ENCODE data around the gene DNAJC28. TPM values are rescaled to one million over a fixed set of nuclear protein-coding genes. Genes with fewer than 3 reads are reported as not detected.
"Not testable (repeated sequence)": the region's sequence is repeated elsewhere in the genome, so short reads cannot be mapped to it uniquely, and the experiment has no call there.

Gene DNAJC28
- total RNA-seq, 1 donor from 2014 or later, result 2.2 TPM

- ATAC-seq (no peak), DNase-seq (ENCODE audit: low spot score) (no peak)
- intact Hi-C loops (cut with DNase I), result no loop called here
These were observed 2.6 kb downstream of the DNAJC28 start for GRCh38 chr21:33488936-33489335.

- DNase-seq (ENCODE audit: low spot score), result no peak
- intact Hi-C loops (cut with DNase I), result no loop called here
- ATAC-seq, result no peak
These were observed 3.5 kb downstream of the DNAJC28 start for GRCh38 chr21:33487996-33488395.

GRCh38 chr21:33481314-33481943 is 10.1 kb downstream of the DNAJC28 start:
- DNase-seq (ENCODE audit: low spot score) (no peak), ATAC-seq (no peak)
- intact Hi-C loops (cut with DNase I), result no loop called here

- intact Hi-C loops (cut with DNase I), result no loop called here
- no peak for DNase-seq (ENCODE audit: low spot score)
These were observed 10.9 kb downstream of the DNAJC28 start for GRCh38 chr21:33480481-33481103.

GRCh38 chr21:33479679-33480480 is 11.6 kb downstream of the DNAJC28 start, which contains the start of gene TMEM50B:
Gene TMEM50B, minus strand, starts transcription at chr21:33479974. Its CDS starts 11,089 bp downstream, at chr21:33468885.
- ATAC-seq (peak; percentile 99), DNase-seq (ENCODE audit: low spot score) (peak; percentile 97)
- intact Hi-C loops (cut with DNase I), result no loop called here

More at GRCh38 chr21:33480481-33481103, 10.9 kb downstream of the DNAJC28 start:
- no peak for ATAC-seq

GRCh38 chr21:33478935-33479678 is 12.4 kb downstream of the DNAJC28 start:
- DNase-seq (ENCODE audit: low spot score), result peak; percentile 69
- intact Hi-C loops (cut with DNase I), result no loop called here
- no peak for ATAC-seq

- no peak for ATAC-seq
- intact Hi-C loops (cut with DNase I), result no loop called here
- DNase-seq (ENCODE audit: low spot score), result no peak
These were observed 13.3 kb downstream of the DNAJC28 start for GRCh38 chr21:33478182-33478581.

GRCh38 chr21:33477066-33477465 is 14.4 kb downstream of the DNAJC28 start:
- ATAC-seq (no peak), DNase-seq (ENCODE audit: low spot score) (no peak)
- intact Hi-C loops (cut with DNase I), result no loop called here

- intact Hi-C loops (cut with DNase I), result no loop called here
- no peak for ATAC-seq
- DNase-seq (ENCODE audit: low spot score), result no peak
These were observed 18.2 kb downstream of the DNAJC28 start for GRCh38 chr21:33473344-33473743.

- ATAC-seq (no peak), DNase-seq (ENCODE audit: low spot score) (no peak)
- intact Hi-C loops (cut with DNase I), result no loop called here
These were observed 20.8 kb downstream of the DNAJC28 start for GRCh38 chr21:33470701-33471100.

GRCh38 chr21:33469183-33469582 is 22.3 kb downstream of the DNAJC28 start:
- DNase-seq (ENCODE audit: low spot score); intact Hi-C loops (cut with DNase I); ATAC-seq: not testable (repeated sequence)

GRCh38 chr21:33461538-33462250 is 29.8 kb downstream of the DNAJC28 start:
- DNase-seq (ENCODE audit: low spot score) (no peak), ATAC-seq (no peak)
- intact Hi-C loops (cut with DNase I), result no loop called here

GRCh38 chr21:33458861-33459260 is 32.7 kb downstream of the DNAJC28 start:
- intact Hi-C loops (cut with DNase I), result no loop called here
- no peak for ATAC-seq
- no peak for DNase-seq (ENCODE audit: low spot score)

GRCh38 chr21:33455686-33456446 is 35.6 kb downstream of the DNAJC28 start:
- DNase-seq (ENCODE audit: low spot score) (no peak), ATAC-seq (no peak)
- intact Hi-C loops (cut with DNase I), result no loop called here

GRCh38 chr21:33452362-33452761 is 39.2 kb downstream of the DNAJC28 start:
- ATAC-seq (no peak), DNase-seq (ENCODE audit: low spot score) (no peak)
- intact Hi-C loops (cut with DNase I), result no loop called here

GRCh38 chr21:33451634-33452071 is 39.9 kb downstream of the DNAJC28 start:
- no peak for ATAC-seq
- DNase-seq (ENCODE audit: low spot score), result no peak
- intact Hi-C loops (cut with DNase I), result no loop called here

- ATAC-seq (no peak), DNase-seq (ENCODE audit: low spot score) (no peak)
- intact Hi-C loops (cut with DNase I), result no loop called here
These were observed 41.9 kb downstream of the DNAJC28 start for GRCh38 chr21:33449616-33450015.

GRCh38 chr21:33446620-33447019 is 44.9 kb downstream of the DNAJC28 start:
- intact Hi-C loops (cut with DNase I); ATAC-seq; DNase-seq (ENCODE audit: low spot score): not testable (repeated sequence)

Measured in sciatic nerve (tissue), 2 donors.